HEK293 (cell line): ENCODE data around the gene CMBL.

Experiments used
- GFI1B ChIP-seq: fragments of 450-650 bp; formaldehyde crosslinking; IDR thresholded peaks from 2 replicates; pipeline ENCODE4 v1.5.1; 2016; ENCODE audit warnings: missing biosample characterization, missing genetic modification characterization
- GLI4 ChIP-seq: fragments of 450-650 bp; formaldehyde crosslinking; IDR thresholded peaks from 2 replicates; pipeline ENCODE4 v1.5.1; 2016; ENCODE audit warnings: missing biosample characterization, missing genetic modification characterization
- HOXC10 ChIP-seq: sonication (generic); formaldehyde crosslinking; IDR thresholded peaks from 2 replicates; pipeline ENCODE4 v1.8.1; 2023; ENCODE audit warnings: mild to moderate bottlenecking, missing genetic modification reagents
- MEIS1 ChIP-seq: sonication (generic); formaldehyde crosslinking; IDR thresholded peaks from 2 replicates; pipeline ENCODE4 v1.8.1; 2022; ENCODE audit warnings: missing genetic modification reagents, mild to moderate bottlenecking, borderline replicate concordance
- ZFP3 ChIP-seq: fragments of 450-650 bp; formaldehyde crosslinking; IDR thresholded peaks from 2 replicates; pipeline ENCODE4 v1.5.1; 2016; ENCODE audit warnings: low read depth, missing biosample characterization, missing genetic modification characterization
- ZNF248 ChIP-seq: fragments of 450-650 bp; formaldehyde crosslinking; IDR thresholded peaks from 2 replicates; pipeline ENCODE4 v1.5.1; 2017; ENCODE audit warnings: missing biosample characterization, missing genetic modification characterization
- ZNF510 ChIP-seq: fragments of 450-650 bp; formaldehyde crosslinking; IDR thresholded peaks from 2 replicates; pipeline ENCODE4 v1.5.1; 2018; ENCODE audit warnings: mild to moderate bottlenecking, missing genetic modification characterization, missing biosample characterization; ENCODE audit not compliant: insufficient replicate concordance
- ZNF521 ChIP-seq: fragments of 450-650 bp; formaldehyde crosslinking; IDR thresholded peaks from 2 replicates; pipeline ENCODE4 v1.5.1; 2017; ENCODE audit warnings: missing biosample characterization, mild to moderate bottlenecking, missing genetic modification characterization
- ZNF560 ChIP-seq: fragments of 450-650 bp; formaldehyde crosslinking; IDR thresholded peaks from 2 replicates; pipeline ENCODE4 v1.5.1; 2017; ENCODE audit warnings: missing biosample characterization, missing genetic modification characterization, borderline replicate concordance
- ZNF610 ChIP-seq: fragments of 450-650 bp; formaldehyde crosslinking; IDR thresholded peaks from 2 replicates; pipeline ENCODE4 v1.5.1; 2016; ENCODE audit warnings: missing biosample characterization, missing genetic modification characterization, borderline replicate concordance
- ZNF664 ChIP-seq: fragments of 450-650 bp; formaldehyde crosslinking; IDR thresholded peaks from 2 replicates; pipeline ENCODE4 v1.5.1; 2016; ENCODE audit warnings: missing biosample characterization, missing genetic modification characterization
- ZNF777 ChIP-seq: fragments of 450-650 bp; formaldehyde crosslinking; IDR thresholded peaks from 2 replicates; pipeline ENCODE4 v1.5.1; 2017; ENCODE audit warnings: missing biosample characterization, missing genetic modification characterization, borderline replicate concordance
- ZNF791 ChIP-seq: fragments of 450-650 bp; formaldehyde crosslinking; IDR thresholded peaks from 2 replicates; pipeline ENCODE4 v1.5.1; 2016; ENCODE audit warnings: missing biosample characterization, missing genetic modification characterization
- TF ChIP-seq, protein P1 (sequence below): sonication (generic); formaldehyde crosslinking; IDR thresholded peaks from 2 replicates; pipeline ENCODE4 v1.8.1; 2022; ENCODE audit warnings: mild to moderate bottlenecking, moderate library complexity, missing genetic modification reagents
- TF ChIP-seq, protein P2 (sequence below): fragments of 450-650 bp; formaldehyde crosslinking; IDR thresholded peaks from 2 replicates; pipeline ENCODE4 v1.5.1; 2016; ENCODE audit warnings: missing biosample characterization, missing genetic modification characterization
- TF ChIP-seq, protein P3 (sequence below): fragments of 450-650 bp; formaldehyde crosslinking; IDR thresholded peaks from 2 replicates; pipeline ENCODE4 v1.5.1; 2016; ENCODE audit warnings: missing biosample characterization, missing genetic modification characterization, borderline replicate concordance
- TF ChIP-seq, protein P4 (sequence below): fragments of 450-650 bp; formaldehyde crosslinking; optimal IDR thresholded peaks from 2 replicates; pipeline ENCODE3; 2016; ENCODE audit warnings: missing biosample characterization, mild to moderate bottlenecking, missing genetic modification characterization
- TF ChIP-seq, protein P5 (sequence below): fragments of 450-650 bp; formaldehyde crosslinking; IDR thresholded peaks from 2 replicates; pipeline ENCODE4 v1.5.1; 2016; ENCODE audit warnings: missing biosample characterization, missing genetic modification characterization, borderline replicate concordance
- TF ChIP-seq, protein P6 (sequence below): fragments of 450-650 bp; formaldehyde crosslinking; conservative IDR thresholded peaks from 2 replicates; pipeline ENCODE4 v1.5.1; 2016; ENCODE audit warnings: low read depth, missing biosample characterization, missing genetic modification characterization

Gene CMBL

DNA sequence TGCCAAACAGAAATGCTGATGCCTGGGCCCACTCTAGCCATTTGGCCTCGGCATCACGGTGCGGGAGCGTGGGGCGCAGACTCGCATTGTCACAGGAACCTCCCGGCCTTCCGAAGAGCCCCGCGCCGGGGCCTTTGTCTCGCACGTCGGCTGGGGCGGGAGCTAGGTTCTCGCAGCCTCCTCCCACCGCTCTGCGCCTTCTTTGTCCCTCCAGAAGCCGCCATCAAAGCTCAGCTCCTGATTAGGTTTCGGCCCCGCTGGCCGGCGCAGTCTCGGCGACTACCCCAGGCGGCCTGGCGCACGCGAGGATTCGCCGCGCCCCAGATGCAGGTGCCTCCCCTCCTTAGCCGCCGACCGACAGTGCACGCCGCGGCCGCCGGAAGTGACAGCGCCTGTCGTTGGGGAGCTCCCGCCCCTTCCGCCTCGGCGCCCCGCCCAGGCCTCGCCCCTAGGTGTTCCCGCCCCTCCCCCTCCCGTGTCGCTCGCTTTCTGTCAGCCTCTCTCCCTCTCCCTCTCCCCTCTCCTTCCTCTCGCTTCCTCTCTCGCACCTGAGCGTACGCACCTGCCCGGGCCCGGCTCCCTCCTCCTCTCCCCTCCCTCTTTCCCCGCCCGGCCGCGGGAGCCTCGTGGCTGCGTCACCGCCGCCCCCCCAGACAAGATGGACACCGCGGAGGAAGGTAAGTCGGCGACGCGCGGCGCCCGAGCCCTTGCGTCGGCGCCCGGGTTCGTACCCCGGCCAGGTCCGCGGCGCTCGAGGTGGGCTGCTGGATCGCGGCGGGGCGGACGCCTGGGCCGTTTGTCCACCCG is 45.7 kb upstream of the CMBL start, which contains the start of gene MARCHF6 (continued):
- TF ChIP-seq, protein P1, sequence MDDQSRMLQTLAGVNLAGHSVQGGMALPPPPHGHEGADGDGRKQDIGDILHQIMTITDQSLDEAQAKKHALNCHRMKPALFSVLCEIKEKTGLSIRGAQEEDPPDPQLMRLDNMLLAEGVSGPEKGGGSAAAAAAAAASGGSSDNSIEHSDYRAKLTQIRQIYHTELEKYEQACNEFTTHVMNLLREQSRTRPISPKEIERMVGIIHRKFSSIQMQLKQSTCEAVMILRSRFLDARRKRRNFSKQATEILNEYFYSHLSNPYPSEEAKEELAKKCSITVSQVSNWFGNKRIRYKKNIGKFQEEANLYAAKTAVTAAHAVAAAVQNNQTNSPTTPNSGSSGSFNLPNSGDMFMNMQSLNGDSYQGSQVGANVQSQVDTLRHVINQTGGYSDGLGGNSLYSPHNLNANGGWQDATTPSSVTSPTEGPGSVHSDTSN (CRISPR knock-in tag): peak; percentile 36; the same call in 1 of the 2 replicates
- TF ChIP-seq MEIS1 (peak; percentile 25; the same call in 1 of the 2 replicates), ZNF248 (tag by site-specific recombination) (no peak), ZNF560 (tag by site-specific recombination) (no peak), ZNF610 (tag by site-specific recombination) (peak; percentile 84; the same call in 1 of the 2 replicates), ZNF510 (tag by site-specific recombination) (no peak), ZNF664 (no peak), GLI4 (tag by site-specific recombination) (peak; percentile 21; the same call in 1 of the 2 replicates), ZNF791 (tag by site-specific recombination) (no peak), GFI1B (tag by site-specific recombination) (no peak), ZNF777 (no peak), HOXC10 (CRISPR knock-in tag) (no peak), ZNF521 (no peak), ZFP3 (no peak)
- TF ChIP-seq, protein P2, sequence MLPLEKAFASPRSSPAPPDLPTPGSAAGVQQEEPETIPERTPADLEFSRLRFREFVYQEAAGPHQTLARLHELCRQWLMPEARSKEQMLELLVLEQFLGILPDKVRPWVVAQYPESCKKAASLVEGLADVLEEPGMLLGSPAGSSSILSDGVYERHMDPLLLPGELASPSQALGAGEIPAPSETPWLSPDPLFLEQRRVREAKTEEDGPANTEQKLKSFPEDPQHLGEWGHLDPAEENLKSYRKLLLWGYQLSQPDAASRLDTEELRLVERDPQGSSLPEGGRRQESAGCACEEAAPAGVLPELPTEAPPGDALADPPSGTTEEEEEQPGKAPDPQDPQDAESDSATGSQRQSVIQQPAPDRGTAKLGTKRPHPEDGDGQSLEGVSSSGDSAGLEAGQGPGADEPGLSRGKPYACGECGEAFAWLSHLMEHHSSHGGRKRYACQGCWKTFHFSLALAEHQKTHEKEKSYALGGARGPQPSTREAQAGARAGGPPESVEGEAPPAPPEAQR (tag by site-specific recombination): 0 out of 2 replicates have a peak, but pooled peaks have one; percentile 39
- TF ChIP-seq, protein P3, sequence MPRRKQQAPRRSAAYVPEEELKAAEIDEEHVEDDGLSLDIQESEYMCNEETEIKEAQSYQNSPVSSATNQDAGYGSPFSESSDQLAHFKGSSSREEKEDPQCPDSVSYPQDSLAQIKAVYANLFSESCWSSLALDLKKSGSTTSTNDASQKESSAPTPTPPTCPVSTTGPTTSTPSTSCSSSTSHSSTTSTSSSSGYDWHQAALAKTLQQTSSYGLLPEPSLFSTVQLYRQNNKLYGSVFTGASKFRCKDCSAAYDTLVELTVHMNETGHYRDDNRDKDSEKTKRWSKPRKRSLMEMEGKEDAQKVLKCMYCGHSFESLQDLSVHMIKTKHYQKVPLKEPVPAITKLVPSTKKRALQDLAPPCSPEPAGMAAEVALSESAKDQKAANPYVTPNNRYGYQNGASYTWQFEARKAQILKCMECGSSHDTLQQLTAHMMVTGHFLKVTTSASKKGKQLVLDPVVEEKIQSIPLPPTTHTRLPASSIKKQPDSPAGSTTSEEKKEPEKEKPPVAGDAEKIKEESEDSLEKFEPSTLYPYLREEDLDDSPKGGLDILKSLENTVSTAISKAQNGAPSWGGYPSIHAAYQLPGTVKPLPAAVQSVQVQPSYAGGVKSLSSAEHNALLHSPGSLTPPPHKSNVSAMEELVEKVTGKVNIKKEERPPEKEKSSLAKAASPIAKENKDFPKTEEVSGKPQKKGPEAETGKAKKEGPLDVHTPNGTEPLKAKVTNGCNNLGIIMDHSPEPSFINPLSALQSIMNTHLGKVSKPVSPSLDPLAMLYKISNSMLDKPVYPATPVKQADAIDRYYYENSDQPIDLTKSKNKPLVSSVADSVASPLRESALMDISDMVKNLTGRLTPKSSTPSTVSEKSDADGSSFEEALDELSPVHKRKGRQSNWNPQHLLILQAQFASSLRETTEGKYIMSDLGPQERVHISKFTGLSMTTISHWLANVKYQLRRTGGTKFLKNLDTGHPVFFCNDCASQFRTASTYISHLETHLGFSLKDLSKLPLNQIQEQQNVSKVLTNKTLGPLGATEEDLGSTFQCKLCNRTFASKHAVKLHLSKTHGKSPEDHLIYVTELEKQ (tag by site-specific recombination): no peak
- TF ChIP-seq, protein P4, sequence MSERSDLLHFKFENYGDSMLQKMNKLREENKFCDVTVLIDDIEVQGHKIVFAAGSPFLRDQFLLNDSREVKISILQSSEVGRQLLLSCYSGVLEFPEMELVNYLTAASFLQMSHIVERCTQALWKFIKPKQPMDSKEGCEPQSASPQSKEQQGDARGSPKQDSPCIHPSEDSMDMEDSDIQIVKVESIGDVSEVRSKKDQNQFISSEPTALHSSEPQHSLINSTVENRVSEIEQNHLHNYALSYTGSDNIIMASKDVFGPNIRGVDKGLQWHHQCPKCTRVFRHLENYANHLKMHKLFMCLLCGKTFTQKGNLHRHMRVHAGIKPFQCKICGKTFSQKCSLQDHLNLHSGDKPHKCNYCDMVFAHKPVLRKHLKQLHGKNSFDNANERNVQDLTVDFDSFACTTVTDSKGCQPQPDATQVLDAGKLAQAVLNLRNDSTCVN (tag by site-specific recombination): peak; percentile 98
- TF ChIP-seq, protein P5, sequence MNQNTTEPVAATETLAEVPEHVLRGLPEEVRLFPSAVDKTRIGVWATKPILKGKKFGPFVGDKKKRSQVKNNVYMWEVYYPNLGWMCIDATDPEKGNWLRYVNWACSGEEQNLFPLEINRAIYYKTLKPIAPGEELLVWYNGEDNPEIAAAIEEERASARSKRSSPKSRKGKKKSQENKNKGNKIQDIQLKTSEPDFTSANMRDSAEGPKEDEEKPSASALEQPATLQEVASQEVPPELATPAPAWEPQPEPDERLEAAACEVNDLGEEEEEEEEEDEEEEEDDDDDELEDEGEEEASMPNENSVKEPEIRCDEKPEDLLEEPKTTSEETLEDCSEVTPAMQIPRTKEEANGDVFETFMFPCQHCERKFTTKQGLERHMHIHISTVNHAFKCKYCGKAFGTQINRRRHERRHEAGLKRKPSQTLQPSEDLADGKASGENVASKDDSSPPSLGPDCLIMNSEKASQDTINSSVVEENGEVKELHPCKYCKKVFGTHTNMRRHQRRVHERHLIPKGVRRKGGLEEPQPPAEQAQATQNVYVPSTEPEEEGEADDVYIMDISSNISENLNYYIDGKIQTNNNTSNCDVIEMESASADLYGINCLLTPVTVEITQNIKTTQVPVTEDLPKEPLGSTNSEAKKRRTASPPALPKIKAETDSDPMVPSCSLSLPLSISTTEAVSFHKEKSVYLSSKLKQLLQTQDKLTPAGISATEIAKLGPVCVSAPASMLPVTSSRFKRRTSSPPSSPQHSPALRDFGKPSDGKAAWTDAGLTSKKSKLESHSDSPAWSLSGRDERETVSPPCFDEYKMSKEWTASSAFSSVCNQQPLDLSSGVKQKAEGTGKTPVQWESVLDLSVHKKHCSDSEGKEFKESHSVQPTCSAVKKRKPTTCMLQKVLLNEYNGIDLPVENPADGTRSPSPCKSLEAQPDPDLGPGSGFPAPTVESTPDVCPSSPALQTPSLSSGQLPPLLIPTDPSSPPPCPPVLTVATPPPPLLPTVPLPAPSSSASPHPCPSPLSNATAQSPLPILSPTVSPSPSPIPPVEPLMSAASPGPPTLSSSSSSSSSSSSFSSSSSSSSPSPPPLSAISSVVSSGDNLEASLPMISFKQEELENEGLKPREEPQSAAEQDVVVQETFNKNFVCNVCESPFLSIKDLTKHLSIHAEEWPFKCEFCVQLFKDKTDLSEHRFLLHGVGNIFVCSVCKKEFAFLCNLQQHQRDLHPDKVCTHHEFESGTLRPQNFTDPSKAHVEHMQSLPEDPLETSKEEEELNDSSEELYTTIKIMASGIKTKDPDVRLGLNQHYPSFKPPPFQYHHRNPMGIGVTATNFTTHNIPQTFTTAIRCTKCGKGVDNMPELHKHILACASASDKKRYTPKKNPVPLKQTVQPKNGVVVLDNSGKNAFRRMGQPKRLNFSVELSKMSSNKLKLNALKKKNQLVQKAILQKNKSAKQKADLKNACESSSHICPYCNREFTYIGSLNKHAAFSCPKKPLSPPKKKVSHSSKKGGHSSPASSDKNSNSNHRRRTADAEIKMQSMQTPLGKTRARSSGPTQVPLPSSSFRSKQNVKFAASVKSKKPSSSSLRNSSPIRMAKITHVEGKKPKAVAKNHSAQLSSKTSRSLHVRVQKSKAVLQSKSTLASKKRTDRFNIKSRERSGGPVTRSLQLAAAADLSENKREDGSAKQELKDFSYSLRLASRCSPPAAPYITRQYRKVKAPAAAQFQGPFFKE (tag by site-specific recombination): 0 out of 2 replicates have a peak, but pooled peaks have one; percentile 32
- TF ChIP-seq, protein P6, sequence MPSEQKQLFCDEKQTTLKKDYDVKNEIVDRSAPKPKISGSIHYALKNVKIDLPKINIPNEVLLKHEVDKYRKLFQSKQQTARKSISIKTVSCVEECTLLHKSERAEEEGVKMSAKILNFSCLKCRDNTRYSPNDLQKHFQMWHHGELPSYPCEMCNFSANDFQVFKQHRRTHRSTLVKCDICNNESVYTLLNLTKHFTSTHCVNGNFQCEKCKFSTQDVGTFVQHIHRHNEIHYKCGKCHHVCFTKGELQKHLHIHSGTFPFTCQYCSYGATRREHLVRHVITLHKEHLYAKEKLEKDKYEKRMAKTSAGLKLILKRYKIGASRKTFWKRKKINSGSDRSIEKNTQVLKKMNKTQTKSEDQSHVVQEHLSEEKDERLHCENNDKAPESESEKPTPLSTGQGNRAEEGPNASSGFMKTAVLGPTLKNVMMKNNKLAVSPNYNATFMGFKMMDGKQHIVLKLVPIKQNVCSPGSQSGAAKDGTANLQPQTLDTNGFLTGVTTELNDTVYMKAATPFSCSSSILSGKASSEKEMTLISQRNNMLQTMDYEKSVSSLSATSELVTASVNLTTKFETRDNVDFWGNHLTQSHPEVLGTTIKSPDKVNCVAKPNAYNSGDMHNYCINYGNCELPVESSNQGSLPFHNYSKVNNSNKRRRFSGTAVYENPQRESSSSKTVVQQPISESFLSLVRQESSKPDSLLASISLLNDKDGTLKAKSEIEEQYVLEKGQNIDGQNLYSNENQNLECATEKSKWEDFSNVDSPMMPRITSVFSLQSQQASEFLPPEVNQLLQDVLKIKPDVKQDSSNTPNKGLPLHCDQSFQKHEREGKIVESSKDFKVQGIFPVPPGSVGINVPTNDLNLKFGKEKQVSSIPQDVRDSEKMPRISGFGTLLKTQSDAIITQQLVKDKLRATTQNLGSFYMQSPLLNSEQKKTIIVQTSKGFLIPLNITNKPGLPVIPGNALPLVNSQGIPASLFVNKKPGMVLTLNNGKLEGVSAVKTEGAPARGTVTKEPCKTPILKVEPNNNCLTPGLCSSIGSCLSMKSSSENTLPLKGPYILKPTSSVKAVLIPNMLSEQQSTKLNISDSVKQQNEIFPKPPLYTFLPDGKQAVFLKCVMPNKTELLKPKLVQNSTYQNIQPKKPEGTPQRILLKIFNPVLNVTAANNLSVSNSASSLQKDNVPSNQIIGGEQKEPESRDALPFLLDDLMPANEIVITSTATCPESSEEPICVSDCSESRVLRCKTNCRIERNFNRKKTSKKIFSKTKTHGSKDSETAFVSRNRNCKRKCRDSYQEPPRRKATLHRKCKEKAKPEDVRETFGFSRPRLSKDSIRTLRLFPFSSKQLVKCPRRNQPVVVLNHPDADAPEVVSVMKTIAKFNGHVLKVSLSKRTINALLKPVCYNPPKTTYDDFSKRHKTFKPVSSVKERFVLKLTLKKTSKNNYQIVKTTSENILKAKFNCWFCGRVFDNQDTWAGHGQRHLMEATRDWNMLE: peak; percentile 53
